HG03066 (cell line): ENCODE data around the gene ITGAV.

ENCODE experiments used
- ATAC-seq: cut with Tn5 transposase; IDR thresholded peaks from one replicate; pipeline ENCODE4 v1.9.1; 2021; ENCODE audit warnings: low read depth; ENCODE audit not compliant: unreplicated experiment

Gene ITGAV

DNA sequence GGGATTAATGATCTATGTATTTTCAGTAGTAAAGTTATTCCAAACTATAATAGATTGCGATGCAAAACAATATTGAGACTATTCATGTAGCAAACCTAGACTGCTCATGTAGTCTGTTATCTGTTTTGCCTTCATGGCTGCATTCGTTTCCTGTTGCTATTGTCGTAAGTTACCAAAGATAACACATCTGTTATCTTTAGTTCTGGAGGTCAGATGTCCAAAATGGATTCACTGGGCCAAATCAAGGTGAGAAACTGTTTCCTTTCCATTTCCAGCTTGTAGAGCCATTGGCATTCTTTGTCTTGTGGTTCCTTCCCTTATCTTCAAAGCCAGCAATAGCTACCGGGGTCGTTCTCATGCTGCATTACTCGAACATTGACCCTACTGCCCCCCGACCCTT, 20.9 kb downstream of the ITGAV start:
- ATAC-seq, result no peak

DNA sequence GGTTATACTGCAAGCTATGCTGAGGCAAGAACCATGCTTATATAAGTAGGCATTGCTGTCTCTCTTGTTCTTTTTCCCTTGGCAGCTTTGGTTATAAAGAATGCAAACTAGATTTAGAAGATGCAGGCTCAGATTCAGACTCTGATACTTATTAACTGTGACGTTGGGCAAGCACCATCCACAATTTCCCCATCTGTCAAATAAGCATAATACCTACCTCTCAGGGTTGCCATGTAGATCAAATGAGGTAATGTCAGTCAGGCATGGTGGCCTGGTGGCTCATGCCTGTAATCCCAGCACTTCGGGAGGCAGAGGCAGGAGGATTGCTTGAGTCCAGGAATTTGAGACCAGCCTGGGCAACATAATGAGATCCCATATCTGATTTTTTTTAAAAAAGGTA, 21.7 kb downstream of the ITGAV start:
- no peak for ATAC-seq

DNA sequence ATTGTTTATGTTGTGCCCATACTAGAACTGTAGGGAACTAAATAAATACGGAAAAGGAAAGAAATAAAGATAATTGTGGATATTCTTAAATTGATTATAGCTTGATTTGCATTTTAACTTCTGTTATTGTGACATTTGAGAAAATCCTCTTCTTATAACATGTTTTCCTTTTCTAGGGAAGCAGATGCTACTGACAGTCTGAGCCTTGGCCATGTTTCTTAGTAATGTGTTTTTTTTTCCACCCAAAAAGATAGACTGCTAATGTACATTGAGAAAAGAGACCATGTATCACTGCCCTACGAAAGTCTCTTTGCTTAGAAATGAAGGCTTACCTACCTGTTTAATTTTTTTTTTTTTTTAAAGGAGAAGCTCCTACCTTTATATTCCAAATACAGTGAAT, 22.2 kb downstream of the ITGAV start:
- ATAC-seq, result no peak

DNA sequence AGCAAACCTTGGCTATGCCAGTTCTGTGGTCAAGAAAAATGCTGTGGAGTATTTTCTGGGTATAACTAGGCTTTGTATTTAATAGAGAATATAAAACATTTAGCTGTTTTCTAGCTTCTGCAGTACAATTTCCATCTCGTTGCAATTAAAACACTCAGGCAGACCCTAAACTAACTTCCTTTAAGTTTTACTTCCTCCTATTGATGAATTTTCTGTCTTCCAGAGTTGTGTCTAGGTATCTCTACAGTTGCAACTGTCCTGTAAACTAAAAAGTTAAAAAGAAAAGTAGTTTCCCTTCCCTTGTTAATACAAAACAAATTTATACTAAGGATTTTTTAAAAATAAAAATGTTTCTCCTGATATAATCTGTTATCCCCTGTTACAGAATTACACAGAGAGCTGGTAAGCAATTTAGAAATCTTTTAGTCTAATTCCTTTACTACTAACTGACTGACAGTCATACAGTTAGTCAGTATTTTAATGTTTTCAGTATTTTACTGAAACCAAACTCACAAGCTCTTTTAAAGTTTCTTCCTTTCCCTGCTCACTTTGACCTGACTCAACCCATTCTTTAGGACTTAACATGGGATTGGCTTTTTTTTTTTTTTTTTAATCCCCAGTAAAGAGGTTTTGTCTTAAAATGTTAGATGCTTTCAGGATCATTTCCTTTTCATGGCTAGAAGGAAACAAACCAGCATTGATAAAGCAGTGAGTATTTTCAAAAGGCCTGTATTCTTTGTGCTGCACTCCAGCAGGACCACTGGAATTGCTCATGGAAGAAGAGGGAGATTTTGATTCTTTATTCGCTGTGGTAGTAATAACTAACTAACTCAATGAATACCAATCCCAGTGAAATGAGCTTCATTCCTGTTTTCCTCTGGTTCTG, 22.9 kb downstream of the ITGAV start:
- ATAC-seq, result no peak

DNA sequence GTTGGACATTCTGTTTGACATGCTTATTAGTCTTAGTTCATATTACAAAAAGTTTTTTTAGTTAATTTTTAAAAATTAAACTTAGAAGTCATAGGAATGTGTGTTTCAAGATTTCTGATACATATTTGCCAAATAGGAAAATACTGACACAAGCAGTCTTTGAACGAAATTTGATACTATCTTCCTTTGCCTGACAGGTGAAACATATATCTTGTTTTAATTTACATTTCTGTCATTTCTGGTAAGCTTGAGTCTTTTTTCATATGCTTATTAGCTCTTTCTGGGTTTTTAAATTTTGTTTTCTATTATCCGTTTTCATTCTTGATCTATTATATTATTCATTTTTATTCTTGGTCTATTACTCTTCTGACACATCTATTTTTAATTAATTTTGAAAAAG, 24.5 kb downstream of the ITGAV start:
- no peak for ATAC-seq

DNA sequence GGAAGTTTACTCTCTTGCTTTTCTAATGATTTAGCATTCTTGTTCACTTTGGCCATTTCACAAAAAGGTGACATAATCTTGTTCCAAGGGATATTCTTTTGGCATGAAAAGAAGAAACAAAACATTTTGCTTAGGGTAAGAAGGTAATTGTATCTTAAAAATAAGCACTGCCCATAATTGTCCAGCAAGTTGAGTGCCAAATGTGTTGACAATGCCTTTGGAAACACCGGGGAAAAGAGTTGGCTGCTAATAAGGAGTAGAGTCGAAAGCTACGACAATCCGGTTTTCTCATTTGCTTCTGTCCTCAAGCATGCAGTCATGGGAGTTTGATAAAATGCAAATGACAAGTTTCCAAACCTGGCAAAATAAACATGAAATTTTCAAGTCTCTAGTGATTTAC, 27.3 kb downstream of the ITGAV start:
- ATAC-seq, result no peak

DNA sequence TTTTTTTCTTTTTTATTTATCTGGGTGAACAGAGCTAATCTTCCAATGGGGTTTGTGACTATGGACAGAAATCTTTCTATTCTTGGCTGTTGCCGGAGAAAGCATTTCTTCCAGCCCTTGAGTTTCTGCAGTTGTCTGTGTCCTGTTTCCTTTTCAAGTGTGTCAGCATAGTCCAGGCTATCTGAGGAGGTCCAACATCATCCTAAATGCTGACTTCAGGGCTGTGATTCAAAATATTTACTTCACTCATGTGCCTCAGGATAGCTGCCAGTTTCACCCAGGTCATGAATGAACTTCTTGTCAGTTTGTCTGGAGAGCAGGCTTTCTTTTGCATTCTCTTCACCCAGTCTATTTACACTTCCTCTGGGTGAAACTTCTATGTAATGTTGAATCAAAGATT, 27.9 kb downstream of the ITGAV start:
- no peak for ATAC-seq

DNA sequence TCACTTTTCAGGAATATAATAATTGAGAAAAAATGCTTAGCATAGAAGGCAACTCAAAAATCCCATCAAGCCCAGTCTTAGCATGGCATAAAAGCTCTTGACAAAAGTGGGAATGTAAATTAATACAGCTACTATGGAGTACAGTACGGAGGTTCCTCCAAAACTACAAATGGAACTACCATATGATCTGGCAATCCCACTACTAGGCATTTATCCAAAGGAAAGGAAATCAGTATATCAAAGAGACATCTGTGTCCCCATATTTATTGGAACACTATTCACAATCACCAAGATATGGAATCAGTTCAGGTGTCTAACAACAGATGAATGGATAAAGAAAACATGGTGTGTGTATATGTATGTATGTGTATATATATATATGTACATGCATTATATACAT, 28.8 kb downstream of the ITGAV start:
- ATAC-seq, result no peak

DNA sequence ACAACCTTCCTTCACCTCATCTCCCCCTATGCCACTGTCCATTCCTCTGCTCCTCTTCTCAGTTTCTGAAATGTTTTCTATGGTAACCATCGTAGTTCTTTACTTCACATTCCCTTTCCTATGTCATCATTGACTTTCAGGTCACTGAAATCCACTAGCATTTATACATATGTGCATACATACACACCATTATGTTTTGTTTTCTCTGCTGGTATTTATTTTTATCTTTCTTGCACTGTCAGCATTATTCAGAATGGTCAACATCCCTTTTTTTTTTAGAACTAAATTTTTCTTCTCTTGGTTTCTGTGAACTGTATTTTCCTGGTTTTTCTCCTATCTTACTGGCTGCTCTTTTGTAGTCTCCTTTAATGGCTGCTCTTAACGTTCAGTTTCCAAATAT, 33.2 kb downstream of the ITGAV start:
- ATAC-seq, result no peak

DNA sequence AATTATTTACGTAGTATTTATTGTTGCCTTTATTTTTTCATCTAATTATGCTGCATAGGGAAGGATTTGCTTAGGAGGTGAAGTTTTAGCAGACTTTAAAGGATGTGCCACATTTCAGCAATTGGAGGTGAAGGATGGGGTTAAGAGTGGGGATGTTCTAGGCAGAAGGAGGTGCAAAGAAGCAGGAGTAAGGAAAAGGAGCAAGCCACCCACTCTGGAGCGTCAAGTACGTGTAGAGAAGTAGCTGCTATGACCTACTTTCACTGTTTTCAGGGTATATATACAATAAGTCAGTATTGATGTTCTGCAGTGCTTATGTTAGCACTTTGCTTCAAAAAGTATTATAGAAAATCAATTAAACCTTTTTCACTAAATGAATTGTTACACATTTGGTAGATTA, 34.4 kb downstream of the ITGAV start:
- ATAC-seq, result no peak

DNA sequence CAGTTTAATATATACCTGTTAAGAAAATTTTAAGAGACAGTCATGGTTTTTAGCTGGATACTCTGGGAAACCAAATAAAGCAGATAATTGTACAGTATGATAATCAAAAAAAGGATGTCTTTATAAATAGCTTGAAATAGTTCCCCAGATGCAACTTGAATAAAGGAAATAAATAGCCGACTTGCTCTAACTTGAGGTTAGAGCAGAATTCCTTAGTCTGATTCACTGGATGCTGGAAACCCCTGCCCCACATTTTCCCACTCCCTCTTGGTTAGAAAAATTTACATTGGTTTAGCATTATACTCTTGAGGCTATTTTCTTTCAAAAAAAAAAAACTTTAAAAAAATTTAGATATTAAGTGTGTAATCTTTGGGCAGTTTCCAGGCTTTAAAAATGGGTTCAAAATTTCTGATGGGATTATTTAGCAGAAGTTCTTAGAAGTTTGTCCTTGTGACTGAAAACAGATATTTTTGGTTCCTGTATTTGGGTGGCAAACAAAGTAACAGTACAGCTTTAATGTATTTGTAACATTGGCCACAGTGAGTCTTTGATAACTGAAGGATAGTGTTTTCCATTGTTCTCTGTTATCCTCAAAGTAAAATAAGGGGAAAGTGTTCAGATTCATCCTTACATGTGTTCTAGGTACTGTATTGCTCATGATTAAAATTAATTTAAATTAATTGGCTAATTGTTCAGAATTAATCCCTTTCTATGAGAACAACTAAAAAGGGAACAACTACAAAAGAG, 39.6 kb downstream of the ITGAV start:
- no peak for ATAC-seq

DNA sequence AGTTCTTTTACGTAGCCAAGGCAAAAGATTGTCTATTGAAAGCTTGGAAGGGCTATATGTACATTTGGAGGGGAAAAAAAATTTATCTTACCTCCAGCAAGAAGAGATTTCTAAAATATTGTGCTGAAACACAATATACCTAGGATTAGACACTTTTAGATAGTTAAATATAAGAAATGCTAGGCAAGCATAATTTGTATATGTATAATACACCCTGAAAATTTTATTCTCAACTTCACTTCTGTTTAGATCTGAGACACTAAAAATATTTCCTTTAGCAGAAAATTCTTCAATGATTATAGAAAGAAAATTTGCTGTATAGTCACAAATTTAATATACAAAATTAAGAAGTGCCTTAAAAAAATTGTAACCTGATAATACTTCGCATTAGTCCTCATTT, 42.6 kb downstream of the ITGAV start:
- ATAC-seq, result no peak

DNA sequence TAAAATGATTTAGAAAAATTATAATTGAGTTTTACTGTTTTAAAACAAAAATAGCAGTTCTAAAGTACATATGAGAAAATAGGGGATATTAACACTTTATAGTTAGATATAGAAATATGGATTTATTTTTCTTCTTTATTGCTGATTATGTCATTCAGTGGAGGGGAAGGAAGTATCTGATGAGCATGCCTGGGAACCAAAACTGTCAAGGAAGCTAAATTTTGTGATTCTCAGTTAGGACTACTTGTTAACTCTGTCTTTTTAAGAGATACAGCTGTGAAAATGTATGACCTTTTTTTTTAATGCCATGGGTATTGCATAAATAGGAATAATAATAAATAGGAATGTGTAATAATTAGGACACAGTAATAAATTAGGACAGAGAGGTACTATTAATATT, 44.8 kb downstream of the ITGAV start:
- no peak for ATAC-seq

DNA sequence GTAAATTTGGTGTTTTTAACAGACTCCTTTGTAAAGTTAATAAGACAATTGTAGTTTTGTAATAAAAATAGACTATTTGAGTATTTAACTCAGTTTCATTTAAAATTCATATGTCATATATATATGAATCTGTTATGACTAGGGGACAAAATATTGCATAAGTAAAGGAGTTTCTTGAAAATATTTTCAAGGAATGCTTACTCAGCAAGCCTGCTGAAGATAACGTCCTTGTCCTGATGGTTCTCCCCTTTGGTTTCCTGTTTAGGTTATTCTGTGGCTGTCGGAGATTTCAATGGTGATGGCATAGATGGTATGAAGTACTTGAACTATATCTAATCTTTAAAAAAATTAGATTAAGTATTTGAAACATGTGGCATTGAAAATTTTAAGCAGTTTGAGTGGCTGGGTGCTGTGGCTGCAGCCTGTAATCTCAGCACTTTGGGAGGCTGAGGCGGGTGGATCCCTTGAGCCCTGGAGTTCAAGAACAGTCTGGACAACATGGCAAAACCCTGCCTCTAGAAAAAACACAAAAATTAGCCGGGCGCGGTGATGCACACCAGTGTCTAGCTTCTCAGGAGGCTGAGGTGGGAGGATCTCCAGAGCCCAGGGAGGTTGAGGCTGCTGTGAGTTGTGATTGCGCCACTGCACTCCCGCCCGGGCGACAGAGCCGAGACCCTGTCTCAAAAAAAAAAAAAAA, 47.1 kb downstream of the ITGAV start:
- no peak for ATAC-seq

DNA sequence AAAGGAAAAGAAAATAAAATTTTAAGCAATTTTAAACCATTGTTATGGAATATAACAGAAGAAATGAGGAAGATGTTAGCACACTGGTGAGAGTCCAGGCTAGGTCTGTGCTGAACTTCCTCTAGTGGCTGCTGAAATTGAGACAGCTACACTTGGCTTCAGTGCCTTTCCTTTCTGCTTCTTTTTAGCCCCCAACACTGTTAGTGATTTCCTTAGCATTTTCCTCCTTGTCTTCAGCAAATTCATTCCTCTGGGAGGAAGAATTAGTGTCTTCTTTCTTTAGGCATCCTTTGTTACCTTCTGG, 47.6 kb downstream of the ITGAV start:
- no peak for ATAC-seq

DNA sequence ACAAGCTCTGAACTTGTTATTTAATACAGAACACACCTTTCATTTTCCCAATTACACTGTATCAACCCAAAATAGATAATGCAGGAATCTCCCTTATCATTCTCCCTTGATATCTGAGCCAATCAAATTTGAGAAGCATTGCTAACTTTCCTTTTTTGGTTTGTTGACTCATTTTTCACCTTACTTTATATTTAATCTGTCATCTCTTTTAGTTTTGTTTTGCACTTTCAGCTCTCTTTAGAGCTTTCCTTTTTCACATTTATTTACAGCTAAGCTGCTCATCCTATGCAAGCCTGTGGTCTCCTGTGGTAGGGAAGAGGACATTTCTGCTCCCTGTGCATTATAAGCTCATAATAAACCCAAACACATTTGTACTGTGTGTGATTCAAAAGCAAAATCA, 50.1 kb downstream of the ITGAV start:
- peak; percentile 68 for ATAC-seq

DNA sequence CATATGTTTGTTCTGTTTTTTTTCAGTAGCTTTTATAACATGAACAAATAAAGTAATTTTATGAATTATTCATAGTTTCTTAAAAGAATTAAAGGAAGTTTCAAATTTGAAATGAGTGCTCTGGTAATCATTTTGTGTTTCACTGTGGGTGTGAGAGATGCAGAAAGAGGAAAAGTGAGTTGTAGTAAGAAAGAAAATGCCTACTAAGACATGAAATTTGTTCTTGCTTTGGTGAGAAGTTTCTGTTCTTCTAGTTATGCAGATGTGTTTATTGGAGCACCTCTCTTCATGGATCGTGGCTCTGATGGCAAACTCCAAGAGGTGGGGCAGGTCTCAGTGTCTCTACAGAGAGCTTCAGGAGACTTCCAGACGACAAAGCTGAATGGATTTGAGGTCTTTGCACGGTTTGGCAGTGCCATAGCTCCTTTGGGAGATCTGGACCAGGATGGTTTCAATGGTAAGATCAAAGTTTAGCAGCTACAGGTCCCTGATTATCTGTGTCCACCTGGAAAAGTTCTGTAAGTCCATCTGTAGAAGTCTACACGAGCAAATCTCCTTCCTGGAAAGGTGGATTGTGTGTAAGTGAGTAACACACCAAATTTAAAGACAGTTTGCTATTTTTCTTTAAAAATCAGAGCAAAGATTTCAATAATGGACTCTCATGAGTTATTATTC, 51.4 kb downstream of the ITGAV start:
- ATAC-seq, result no peak

DNA sequence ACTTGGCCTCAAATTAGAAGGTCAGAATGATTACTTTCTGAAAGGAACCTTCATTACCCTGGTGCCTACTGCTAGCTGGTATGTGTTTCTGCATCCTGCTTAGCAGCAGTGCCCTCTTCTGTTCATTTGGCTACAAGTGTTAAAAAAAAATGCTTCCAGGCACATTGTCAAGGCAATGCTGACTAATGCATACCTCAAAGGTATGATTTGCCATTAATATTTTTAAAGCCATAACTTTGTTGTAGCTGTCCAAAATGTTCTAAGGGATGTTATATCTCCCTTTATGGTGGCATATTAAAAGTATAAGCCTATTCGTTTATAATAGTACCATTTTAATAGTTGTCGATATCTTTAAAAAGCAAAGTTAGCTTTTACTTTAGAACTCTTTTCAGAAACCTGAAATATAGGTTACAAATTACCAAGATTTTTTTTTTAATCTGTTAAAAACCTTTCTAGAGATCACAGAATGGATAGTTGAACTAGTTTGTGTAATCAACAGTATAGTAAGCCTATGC, 52.0 kb downstream of the ITGAV start:
- ATAC-seq, result peak; percentile 73

DNA sequence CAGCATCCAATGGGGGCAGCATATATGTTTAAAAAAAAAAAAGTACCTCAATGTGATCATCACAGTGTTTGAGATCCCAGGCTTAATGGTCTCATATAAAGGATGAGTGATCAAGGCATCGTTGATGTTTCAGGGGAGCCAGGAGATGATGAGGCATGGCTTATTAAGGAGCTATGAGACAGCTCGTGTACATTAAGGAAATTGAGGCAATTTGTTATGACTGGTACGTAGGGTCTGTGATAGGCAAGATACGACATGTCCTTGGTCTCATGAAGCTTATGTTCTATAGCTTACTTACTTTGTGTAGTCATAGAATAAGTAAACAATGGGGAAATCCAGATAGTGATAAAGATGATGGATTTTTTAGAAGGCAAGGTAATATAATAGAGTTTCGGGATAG, 54.9 kb downstream of the ITGAV start:
- no peak for ATAC-seq

DNA sequence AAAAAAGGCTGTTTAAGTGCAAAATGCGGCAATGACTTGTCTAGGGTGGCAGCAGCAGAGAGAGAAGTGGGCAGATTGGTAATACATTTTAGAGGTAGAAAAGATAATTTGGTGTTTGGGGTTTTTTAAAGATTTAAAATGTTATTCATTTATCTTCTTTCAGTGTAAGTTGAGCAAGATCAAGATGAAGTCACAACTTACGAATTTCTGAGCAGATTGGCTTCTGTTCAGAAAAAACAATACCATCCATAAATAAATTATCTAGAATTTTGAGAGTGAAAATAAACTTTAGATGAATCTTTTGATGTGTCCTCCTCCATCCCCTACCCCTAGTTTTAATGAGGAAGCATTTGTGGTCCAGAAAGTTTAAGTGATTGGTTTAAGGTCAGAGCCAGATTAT, 56.1 kb downstream of the ITGAV start:
- ATAC-seq, result no peak

DNA sequence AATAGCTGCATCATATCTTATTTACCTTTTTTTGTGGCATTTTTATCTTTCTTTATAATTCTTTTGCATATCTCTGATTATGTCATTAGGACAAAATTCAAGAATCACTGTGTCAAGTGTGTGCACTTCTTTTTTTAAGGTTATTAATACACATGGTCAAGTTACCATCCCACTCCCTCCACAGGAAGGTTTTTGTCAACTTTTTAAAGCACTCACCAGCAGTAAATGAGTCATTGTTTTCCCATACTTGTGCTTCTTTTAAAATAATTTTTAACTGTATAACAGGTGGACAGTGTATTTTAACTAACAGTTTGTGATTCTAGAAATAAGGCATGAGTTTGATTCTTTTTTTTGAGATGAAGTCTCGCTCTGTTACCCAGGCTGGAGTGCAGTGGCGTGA, 58.3 kb downstream of the ITGAV start:
- ATAC-seq, result no peak
